GM21381 (cell line): ENCODE data around the gene ARID3B.
"Not testable (repeated sequence)": the region's sequence is repeated elsewhere in the genome, so short reads cannot be mapped to it uniquely, and the experiment has no call there.

Experiments
- ATAC-seq: cut with Tn5 transposase; IDR thresholded peaks from one replicate; pipeline ENCODE4 v1.9.1; 2021; ENCODE audit warnings: mild to moderate bottlenecking, moderate library complexity; ENCODE audit not compliant: unreplicated experiment

ARID3B gene

DNA sequence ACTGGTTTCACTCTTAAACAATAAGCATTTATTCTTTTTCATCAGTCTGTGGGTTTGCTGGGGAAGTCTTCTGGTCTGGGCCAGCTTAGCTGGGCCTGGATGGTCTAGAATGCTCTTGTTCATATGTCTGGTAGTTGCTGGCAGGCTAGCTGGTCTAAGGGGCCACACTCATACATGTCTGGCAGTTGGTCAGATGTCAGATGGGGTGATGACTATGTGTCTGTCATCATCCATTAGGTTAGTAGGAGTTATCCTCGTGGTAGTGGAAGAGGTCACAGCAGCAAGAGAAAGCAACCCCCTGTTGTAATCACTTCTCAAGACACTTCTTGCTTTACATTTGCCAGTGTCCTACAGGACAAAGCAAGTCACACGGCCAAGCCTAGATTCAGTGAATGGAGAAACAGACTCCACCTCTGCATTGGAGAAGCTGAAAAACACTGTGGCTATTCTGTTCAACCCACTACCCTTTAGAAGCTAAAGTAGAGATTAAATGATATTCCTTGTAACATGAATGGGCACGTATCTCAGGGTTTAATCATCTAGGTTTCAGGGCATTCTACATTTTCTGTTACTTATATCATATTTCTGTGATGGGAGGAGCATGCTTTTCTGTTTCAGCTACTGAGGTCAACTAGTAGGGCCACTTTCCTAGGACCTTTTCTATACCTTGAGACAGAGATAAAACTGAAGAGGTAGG, 5.5 kb upstream of the ARID3B start:
- no peak for ATAC-seq

DNA sequence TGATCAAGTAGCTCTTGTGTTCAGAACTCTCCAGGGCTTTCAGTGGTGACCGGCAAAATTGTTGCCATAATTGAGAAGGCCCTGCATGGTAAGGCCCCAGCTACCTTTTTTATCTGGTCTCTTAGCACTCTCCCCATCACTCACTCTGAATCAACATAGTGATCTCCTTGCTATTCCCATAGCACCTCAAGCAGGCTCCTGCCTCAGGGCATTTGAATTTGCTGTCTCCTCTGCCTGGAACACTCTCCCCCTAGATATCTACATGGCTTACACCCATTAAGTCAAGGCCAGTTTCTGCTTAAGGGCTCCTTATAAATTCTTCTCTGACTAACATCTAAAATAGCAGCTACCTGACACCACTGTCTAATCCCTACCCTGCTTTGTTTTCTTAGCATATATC, 3.3 kb upstream of the ARID3B start:
- no peak for ATAC-seq

GRCh38 chr15:74539521-74539920, 1.5 kb upstream of the ARID3B start:
- ATAC-seq, result not testable (repeated sequence)

- no peak for ATAC-seq
Observed at GRCh38 chr15:74540161-74540760, 759 bp upstream of the ARID3B start.

DNA sequence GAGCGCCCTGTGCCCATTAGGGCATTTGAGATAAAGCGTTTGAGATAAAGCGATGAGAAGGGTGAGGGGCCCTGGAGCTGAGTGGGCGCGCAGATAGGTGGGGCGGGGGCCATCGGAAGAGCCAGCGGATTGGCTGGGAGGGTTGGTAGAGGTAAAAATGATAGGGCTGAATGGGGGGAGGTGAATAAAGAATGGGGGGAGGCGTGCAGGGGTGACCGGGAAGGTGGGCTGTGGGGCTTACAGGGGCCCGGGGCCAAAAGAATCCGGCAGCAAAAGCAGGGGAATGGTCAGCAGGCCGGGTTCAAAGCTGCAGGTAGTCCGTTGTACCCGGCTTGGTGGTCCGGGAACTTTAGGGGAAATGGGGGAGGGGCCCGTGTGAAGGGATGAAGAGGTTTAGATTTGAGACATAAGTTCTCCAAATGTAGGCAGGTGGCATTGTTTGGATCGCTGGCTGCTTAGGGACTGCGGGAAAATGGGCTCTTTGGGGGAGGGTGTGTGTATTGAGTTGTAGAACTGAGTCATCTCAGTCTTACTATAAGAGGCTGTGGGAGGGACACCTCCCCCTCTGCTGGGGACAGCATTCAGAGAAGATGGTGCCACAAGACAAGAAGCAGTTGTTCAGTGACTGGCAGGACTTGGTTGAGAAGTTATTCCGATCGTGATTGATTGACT, 610 bp downstream of the ARID3B start:
- ATAC-seq, result peak; percentile 38

DNA sequence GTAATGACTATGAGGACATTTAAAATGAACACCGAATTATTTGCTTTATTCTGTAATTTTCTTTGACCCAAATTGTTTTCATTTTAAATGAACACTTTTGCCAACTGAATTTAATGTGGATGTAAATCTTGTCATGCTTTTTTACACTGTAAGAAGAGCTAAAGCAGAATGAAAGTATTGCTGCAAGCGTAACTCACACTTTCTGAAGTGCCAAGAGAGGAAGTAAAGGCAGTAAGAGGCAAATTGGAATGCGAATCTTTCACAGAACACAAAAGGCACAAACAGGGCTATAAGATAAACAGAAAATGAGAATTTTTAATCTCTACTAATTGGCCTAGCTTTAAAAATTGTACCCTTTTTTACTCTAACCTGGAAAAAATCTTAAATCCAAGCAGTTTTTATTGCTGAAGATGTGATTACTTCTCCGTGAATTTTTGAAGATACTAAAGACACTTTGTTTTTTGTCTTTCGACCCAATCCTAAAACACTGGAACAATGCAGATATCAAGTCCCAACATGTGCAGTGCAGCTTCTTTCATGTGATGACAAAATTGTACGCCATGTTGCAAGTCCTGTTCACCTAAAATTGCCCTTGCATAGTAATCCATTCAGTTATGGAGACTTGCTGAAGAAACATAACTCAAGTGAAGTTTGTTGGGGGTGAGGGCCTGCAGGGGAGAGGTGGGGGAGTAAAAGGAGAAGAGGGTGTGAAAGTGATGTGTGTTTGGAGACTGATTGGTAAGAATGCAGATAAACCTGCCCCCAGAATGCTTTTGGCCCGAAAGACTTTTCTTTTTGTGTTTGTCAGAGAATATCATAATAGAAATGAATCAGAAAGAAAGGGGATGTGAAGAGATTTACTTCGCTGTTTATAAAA, 1.4 kb downstream of the ARID3B start:
- no peak for ATAC-seq

DNA sequence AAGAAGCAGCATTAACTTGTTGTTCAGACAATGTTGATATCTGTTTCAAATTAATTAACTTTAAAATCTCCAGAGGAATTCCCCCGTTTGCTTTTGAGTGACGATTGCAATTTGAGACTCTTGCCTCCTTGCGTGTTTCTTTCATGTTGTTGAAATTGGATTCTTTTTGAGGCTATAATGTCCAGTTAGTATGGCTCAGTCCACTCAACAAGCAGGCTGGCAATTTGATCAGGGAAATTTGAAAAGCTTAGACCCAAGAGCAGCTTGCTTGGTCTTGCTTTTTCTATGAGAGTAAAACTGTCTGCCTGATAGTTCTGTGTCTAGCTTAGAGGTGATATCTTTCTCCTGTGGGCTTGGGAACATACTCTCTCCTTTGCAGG, 2.0 kb downstream of the ARID3B start:
- ATAC-seq, result no peak

DNA sequence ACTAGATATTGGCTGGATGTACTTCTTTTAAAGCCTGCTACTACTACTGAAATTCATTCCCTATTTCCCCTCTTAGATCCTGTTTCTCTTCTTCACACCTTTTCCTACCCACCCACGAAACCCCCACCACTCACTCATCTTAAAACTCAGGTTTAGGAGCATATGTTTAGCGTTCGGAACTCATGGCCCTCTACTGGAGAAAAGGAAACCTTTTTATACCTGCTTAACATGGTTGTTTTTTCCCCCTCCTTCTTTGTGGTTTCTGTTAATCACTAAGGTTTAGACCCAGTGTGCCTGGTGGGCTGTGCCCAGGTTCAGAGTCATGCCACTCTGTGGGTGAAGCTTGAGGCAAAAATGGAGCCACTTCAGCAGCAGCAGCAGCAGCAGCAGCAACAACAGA, 2.6 kb downstream of the ARID3B start:
- ATAC-seq, result no peak

DNA sequence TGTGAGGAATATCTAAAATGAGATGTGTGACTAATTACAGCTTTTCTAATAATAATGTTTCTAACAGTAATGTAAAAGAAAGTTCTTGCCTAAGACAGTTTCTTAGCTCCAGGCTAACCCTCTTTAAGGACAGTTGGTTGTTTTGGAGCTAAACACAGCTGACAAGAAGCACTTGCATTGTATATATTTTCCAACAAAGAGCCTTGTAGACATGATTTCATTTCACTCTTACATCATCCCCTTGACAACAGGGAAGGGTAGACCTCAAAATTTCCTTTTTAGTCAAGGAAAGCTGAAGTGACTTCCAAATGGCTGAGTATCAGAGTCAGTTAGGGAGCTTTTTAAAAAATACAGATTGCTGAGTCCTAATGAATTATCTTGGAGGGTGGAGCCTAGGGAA, 4.1 kb downstream of the ARID3B start:
- ATAC-seq, result no peak

- peak; percentile 42 for ATAC-seq
Observed at GRCh38 chr15:74545776-74546656, 5.0 kb downstream of the ARID3B start.

DNA sequence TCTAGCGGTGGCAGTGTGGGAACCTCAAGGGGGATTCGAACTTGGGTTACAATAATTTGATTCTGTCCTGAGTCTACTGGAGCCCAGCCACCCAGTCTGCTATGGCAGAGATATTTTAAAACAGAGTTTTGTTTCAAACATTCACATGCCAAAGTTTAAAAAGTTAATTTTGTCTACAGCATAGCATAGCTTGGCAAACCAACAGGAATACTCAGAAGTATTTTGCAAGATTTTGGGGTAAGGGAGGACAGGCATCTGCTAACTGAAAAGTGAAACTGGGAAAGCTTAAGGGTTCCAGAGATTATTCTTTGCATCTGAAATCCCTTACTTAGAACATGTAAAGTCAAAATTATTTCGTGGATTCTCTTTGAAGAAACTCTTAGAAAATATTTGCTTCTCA, 6.6 kb downstream of the ARID3B start:
- ATAC-seq, result no peak

DNA sequence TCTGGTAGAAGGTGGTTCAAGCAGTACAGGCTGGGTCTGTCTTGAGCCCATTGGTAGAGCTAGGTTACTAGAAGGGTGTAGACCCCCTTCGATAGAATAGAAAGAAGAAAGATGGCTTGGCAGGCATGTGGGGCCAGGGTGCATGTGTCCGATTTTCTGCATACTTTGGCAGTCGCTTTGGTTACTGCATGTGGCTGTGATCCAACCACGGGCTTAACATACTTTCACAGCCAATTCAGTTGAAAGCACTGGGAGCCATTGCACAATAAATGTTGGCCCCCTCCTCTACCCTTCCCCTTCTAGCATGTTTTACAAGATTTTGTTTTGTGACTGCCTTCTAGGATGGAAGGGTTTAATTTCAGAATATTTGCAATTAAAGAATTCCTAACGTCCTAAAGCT, 7.2 kb downstream of the ARID3B start:
- ATAC-seq, result no peak

- no peak for ATAC-seq
Observed at GRCh38 chr15:74549816-74550215, 8.8 kb downstream of the ARID3B start.

- no peak for ATAC-seq
Observed at GRCh38 chr15:74551714-74552113, 10.7 kb downstream of the ARID3B start.

DNA sequence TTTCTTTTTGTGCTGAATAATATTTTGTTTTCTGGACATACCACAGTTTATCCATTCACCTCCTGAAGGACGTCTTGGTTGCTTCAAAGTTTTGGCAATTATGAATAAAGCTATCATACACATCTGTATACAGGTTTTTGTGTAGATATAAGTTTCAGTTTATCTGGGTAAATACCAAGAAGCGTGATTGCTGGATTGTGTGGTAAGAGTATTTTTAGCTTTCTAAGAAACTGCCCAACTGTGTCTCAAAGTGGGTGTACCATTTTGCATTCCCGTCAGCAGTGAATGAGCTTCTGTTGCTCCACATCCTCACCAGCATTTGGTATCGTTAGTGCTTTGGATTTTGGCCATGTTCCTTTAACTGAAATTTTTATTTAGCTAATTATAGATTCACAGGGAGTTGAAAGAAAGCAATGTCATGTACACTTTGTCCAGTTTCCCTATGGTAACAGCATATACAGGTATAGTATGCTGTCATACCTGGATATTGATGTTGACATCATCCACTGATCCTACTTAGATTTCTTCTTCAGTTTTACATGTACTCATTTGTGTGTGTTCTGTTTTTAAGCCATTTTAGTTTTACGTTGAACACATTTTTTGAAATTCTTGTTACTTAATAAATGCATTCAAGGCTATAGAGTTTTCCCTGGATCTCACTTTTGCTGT, 11.9 kb downstream of the ARID3B start:
- ATAC-seq, result no peak

DNA sequence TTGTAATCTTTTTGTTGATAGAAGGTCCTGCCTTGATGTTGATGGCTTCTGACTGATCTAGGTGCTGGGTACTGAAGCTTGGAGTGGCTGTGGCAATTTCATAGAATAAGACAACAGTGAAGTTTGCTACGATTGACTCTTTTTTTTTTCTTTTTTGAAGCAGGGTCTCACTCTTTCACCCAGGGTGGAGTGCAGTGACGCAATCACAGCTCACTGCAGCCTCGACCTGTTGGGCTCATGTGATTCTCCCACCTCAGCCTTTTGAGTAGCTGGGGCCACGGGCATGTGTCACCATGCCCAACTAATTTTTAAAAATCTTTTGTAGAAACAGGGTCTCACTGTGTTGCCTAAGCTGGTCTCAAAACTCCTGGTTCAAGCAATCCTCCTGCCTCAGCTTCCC, 14.2 kb downstream of the ARID3B start:
- ATAC-seq, result no peak

DNA sequence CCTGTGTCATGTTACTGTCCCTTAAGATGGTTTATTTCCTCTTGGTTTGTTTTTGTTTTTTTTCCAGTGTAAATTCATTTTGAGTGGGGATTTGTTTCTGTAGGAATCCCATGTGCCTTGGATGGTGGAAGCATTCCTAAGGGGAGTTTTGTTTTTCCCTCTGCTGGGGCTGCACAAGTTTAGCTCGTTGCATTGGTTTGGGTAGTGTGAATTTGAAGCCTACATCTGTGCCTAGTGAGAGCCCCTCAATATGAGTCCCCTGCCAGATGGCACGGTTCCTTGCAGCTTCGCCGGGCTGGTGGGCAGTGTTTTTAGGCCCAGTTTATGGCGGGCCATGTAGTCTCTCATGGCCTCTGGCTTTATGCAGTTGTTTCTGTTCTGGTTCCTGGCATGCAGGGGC, 17.7 kb downstream of the ARID3B start:
- ATAC-seq, result no peak

DNA sequence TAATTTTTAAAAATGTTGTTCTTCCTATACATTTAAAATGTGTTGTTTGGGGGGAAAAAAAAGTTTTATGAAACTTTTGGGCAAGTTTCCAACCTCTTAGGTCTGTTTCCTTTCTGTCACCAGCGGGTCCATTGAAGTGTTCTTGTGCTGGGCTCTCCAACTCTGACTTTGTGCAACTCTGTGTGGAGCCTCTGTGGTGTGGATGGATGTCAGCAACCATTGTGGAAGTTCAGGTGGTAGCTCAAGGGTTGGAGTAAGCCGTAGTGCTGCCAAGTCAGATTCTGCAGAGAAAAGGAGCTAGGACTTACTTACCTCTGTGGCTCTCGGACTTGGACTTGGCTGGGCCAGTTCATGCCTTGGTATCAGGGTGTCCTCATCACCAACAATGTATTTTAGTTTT, 22.4 kb downstream of the ARID3B start:
- no peak for ATAC-seq

DNA sequence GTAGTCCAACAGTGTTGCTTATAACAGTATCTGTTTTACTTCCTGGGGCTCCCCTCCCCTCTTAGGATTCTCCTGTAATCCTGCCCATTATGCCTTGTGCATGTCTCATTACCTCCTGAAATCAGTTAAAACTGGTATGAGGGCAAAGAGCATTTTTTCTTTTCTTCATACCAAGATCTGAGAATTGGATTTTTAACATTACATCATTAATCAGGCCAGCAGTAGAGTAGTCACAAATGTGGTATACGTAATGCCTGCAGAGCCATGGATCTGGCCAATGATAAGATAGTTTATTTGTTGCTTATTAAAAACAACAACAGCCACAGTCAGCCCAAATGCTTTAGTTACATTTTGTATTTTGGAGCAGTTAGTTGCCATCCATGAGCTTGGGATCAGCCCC, 23.2 kb downstream of the ARID3B start:
- ATAC-seq, result no peak
